Thyroid gland (tissue), 4 donors: Measurements from ENCODE around the gene PEPD.

Source experiments
- POLR2A ChIP-seq, 2 donors: fragments of 450-650 bp; IDR thresholded peaks; one replicate each; pipeline ENCODE4 v1.6.1; 2017; ENCODE audit warnings: antibody characterized with exemption in 2 of 2, mild to moderate bottlenecking in 2 of 2, moderate library complexity in 1 of 2
- TF ChIP-seq, protein P1 (sequence below), 6 experiments: fragments of 200-600 bp in 3 of 6; fragments of 450-650 bp in 3 of 6; sonication (generic) in 3 of 6; IDR thresholded peaks; one replicate each; pipeline ENCODE4 v1.5.1; 2016 to 2019; ENCODE audit warnings: antibody characterized with exemption in 6 of 6, mild to moderate bottlenecking in 2 of 6, inconsistent platforms in 1 of 6, moderate library complexity in 1 of 6

GRCh38 chr19:33497131-33497777, 24.3 kb downstream of the PEPD start:
- TF ChIP-seq, protein P1, sequence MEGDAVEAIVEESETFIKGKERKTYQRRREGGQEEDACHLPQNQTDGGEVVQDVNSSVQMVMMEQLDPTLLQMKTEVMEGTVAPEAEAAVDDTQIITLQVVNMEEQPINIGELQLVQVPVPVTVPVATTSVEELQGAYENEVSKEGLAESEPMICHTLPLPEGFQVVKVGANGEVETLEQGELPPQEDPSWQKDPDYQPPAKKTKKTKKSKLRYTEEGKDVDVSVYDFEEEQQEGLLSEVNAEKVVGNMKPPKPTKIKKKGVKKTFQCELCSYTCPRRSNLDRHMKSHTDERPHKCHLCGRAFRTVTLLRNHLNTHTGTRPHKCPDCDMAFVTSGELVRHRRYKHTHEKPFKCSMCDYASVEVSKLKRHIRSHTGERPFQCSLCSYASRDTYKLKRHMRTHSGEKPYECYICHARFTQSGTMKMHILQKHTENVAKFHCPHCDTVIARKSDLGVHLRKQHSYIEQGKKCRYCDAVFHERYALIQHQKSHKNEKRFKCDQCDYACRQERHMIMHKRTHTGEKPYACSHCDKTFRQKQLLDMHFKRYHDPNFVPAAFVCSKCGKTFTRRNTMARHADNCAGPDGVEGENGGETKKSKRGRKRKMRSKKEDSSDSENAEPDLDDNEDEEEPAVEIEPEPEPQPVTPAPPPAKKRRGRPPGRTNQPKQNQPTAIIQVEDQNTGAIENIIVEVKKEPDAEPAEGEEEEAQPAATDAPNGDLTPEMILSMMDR (IDR thresholded peaks at IDR 0.05), result no peak
- TF ChIP-seq POLR2A (IDR thresholded peaks at IDR 0.05), result no peak
